ENCODE data around the gene ADD3. TPM values are rescaled to one million over a fixed set of nuclear protein-coding genes. Genes with fewer than 3 reads are reported as not detected.

ADD3 gene
- polyA plus RNA-seq, 3 donors = 94.8 to 126 (median 111) TPM

DNA sequence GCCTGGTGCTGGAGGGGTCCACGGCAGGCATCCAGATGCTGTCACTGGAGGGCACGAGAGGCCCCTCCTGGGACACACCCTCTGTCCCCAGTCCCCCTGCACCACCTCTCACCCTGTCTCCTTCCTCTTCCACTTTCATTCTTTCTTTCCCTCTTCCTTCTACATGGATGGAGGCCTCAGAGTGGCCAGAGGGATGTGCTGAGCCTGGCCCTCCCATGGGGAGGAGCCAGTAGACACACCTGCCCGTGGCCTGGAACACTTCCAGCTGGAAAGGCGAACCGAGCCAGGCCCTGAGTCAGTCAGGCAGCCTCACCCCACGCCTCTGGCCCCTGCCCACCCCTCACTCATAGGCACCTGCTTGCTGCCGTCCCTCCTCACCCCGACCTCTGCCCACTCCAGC is 143.7 kb downstream of the ADD3 start:
- WGBS (ENCODE audit: insufficient coverage) = 20% methylated on average over 5 of the region's 8 CpGs
- Histone ChIP-seq H3K79me2 (ENCODE audit: insufficient read depth, low read length) (no peaks in the 10 kb centered on the region), H4K20me1 (ENCODE audit: insufficient read depth, low read length) (no peaks in the 10 kb centered on the region), H3K27ac (ENCODE audit: low read depth in 1 of 2, low read length in 2 of 2) (no peak overlapping the region), H3K4me3 (replicated peaks in 1 of 3; ENCODE audit: low read depth in 2 of 3, low read length in 3 of 3) (no peak overlapping the region), H3K4me2 (replicated peaks; ENCODE audit: extremely low read depth, low read length, poor library complexity, severe bottlenecking) (no peak overlapping the region), H3K36me3 (replicated peaks in 1 of 2; ENCODE audit: control insufficient read depth in 1 of 2, insufficient read depth in 2 of 2, low read length in 2 of 2) (no peaks in the 10 kb centered on the region), H3K4me1 (ENCODE audit: control insufficient read depth in 1 of 2, insufficient read depth in 2 of 2, low read length in 2 of 2) (peaks cover 29 to 30% of the 10 kb centered on the region in 2 donors), H2AFZ (ENCODE audit: insufficient read depth, low read depth, low read length, poor library complexity, severe bottlenecking) (no peak overlapping the region), H3K9me3 (replicated peaks in 1 of 2; ENCODE audit: control insufficient read depth in 1 of 2, insufficient read depth in 1 of 2, low read length in 2 of 2) (no peaks in the 10 kb centered on the region), H3K27me3 (ENCODE audit: control insufficient read depth in 2 of 2, insufficient read depth in 2 of 2, low read length in 2 of 2) (peaks cover 0 to 2% of the 10 kb centered on the region in 2 donors), H3K9ac (ENCODE audit: insufficient read depth, low read length, poor library complexity, severe bottlenecking) (no peak overlapping the region)
- no peak overlapping the region for H3K4me3 Mint-ChIP-seq
- peaks cover 0 to 8% of the 10 kb centered on the region in 2 donors for H3K36me3 Mint-ChIP-seq
- peaks cover 53% of the 10 kb centered on the region for H3K4me1 Mint-ChIP-seq
- DNase-seq = no peak
- intact Hi-C loops (cut with micrococcal nuclease) = no loop called here
- TF ChIP-seq, protein P1, sequence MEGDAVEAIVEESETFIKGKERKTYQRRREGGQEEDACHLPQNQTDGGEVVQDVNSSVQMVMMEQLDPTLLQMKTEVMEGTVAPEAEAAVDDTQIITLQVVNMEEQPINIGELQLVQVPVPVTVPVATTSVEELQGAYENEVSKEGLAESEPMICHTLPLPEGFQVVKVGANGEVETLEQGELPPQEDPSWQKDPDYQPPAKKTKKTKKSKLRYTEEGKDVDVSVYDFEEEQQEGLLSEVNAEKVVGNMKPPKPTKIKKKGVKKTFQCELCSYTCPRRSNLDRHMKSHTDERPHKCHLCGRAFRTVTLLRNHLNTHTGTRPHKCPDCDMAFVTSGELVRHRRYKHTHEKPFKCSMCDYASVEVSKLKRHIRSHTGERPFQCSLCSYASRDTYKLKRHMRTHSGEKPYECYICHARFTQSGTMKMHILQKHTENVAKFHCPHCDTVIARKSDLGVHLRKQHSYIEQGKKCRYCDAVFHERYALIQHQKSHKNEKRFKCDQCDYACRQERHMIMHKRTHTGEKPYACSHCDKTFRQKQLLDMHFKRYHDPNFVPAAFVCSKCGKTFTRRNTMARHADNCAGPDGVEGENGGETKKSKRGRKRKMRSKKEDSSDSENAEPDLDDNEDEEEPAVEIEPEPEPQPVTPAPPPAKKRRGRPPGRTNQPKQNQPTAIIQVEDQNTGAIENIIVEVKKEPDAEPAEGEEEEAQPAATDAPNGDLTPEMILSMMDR (IDR thresholded peaks at IDR 0.05) = no peak
- H3K27me3 Mint-ChIP-seq (ENCODE audit: low read depth in 3 of 3) = peaks cover 12 to 25% (median 18%) of the 10 kb centered on the region in 3 donors
- peaks cover 0 to 3% (median 0%) of the 10 kb centered on the region in 7 donors for H3K9me3 Mint-ChIP-seq
- peak overlapping the region in 4 of 7 donors; percentile 2 to 73 (median 62) for H3K27ac Mint-ChIP-seq

DNA sequence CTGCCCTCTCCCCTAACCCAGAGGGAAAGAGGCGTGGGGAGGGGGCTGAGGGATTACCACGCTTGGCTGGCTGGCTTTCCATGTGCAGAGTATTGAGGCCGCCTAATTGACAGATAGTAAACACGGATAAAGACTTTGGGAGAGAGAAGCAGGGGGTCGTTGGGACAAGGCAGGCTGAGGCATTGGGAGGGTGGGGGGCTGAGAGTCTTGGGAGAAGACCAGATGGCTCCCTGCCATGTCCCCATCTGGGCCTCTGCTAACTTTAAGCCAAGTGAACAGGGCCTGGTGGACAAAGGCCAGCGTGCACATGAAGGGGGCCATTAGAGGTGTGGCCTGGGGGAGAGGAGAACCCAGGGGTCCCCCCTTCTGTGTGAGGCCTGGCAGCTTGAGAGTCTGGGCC is 144.2 kb downstream of the ADD3 start:
- Histone ChIP-seq H3K4me1 (ENCODE audit: control insufficient read depth in 1 of 2, insufficient read depth in 2 of 2, low read length in 2 of 2) (peaks cover 34 to 35% of the 10 kb centered on the region in 2 donors), H3K4me3 (replicated peaks in 1 of 3; ENCODE audit: low read depth in 2 of 3, low read length in 3 of 3) (no peak overlapping the region), H3K27ac (ENCODE audit: low read depth in 1 of 2, low read length in 2 of 2) (no peak overlapping the region), H4K20me1 (ENCODE audit: insufficient read depth, low read length) (no peaks in the 10 kb centered on the region), H3K9me3 (replicated peaks in 1 of 2; ENCODE audit: control insufficient read depth in 1 of 2, insufficient read depth in 1 of 2, low read length in 2 of 2) (no peaks in the 10 kb centered on the region), H3K9ac (ENCODE audit: insufficient read depth, low read length, poor library complexity, severe bottlenecking) (no peak overlapping the region), H3K79me2 (ENCODE audit: insufficient read depth, low read length) (no peaks in the 10 kb centered on the region), H3K36me3 (replicated peaks in 1 of 2; ENCODE audit: control insufficient read depth in 1 of 2, insufficient read depth in 2 of 2, low read length in 2 of 2) (no peaks in the 10 kb centered on the region), H3K4me2 (replicated peaks; ENCODE audit: extremely low read depth, low read length, poor library complexity, severe bottlenecking) (no peak overlapping the region), H3K27me3 (ENCODE audit: control insufficient read depth in 2 of 2, insufficient read depth in 2 of 2, low read length in 2 of 2) (peaks cover 0 to 2% of the 10 kb centered on the region in 2 donors), H2AFZ (ENCODE audit: insufficient read depth, low read depth, low read length, poor library complexity, severe bottlenecking) (no peak overlapping the region)
- intact Hi-C loops (cut with micrococcal nuclease) = no loop called here
- H3K27me3 Mint-ChIP-seq (ENCODE audit: low read depth in 3 of 3) = peaks cover 12 to 22% (median 18%) of the 10 kb centered on the region in 3 donors
- H3K9me3 Mint-ChIP-seq = peaks cover 0 to 3% (median 0%) of the 10 kb centered on the region in 7 donors
- no peak for DNase-seq
- H3K4me3 Mint-ChIP-seq = no peak overlapping the region
- WGBS (ENCODE audit: insufficient coverage) = 89% methylated on average over 4 of the region's 6 CpGs
- H3K36me3 Mint-ChIP-seq = peaks cover 0 to 8% of the 10 kb centered on the region in 2 donors
- TF ChIP-seq, protein P1 (IDR thresholded peaks at IDR 0.05) = no peak
- peak overlapping the region in 2 of 7 donors; percentile 2 to 73 for H3K27ac Mint-ChIP-seq
- peaks cover 58% of the 10 kb centered on the region for H3K4me1 Mint-ChIP-seq

Measured in CD14-positive monocyte (primary cell).